Gastroesophageal sphincter (tissue), 4 donors: ENCODE measurements around the gene PLAAT2. TPM values are rescaled to one million over a fixed set of nuclear protein-coding genes. Genes with fewer than 3 reads are reported as not detected.

Experiments used
- ATAC-seq: fragments of 150-250 bp; one replicate; pipeline ENCODE4 v1.9.1; 2016; ENCODE audit warnings: mild to moderate bottlenecking, moderate library complexity
- H3K27ac ChIP-seq, 4 donors: fragments of 200-600 bp; sonication (generic) in 3 of 4; 1 replicate in 3 of 4; 2 replicates in 1 of 4; pipeline ENCODE4 v1.5.1; 2016 to 2019
- H3K27me3 ChIP-seq: fragments of 200-600 bp; sonication (generic); one replicate; pipeline ENCODE4 v1.5.1; 2019
- H3K36me3 ChIP-seq, 2 donors: fragments of 200-600 bp; sonication (generic); one replicate each; pipeline ENCODE4 v1.5.1; 2019; ENCODE audit warnings: control low read depth in 1 of 2
- H3K4me1 ChIP-seq, 3 donors: fragments of 200-600 bp; sonication (generic); 1 replicate in 2 of 3; 2 replicates in 1 of 3; pipeline ENCODE4 v1.5.1; 2016 to 2019; ENCODE audit warnings: control low read depth in 2 of 3
- H3K4me3 ChIP-seq, 2 donors: fragments of 200-600 bp; sonication (generic); one replicate each; pipeline ENCODE4 v1.5.1; 2019; ENCODE audit warnings: mild to moderate bottlenecking in 1 of 2, moderate library complexity in 1 of 2
- H3K9me3 ChIP-seq, 3 donors: fragments of 200-600 bp; sonication (generic); one replicate each; pipeline ENCODE4 v1.5.1; 2017 to 2019; ENCODE audit warnings: control low read depth in 2 of 3
- EP300 ChIP-seq: sonication (generic); formaldehyde crosslinking; IDR thresholded peaks from one replicate; pipeline ENCODE4 v1.6.1; 2017; ENCODE audit warnings: antibody characterized with exemption, mild to moderate bottlenecking
- POLR2A ChIP-seq, 2 donors: fragments of 450-650 bp; IDR thresholded peaks; one replicate each; pipeline ENCODE4 v1.6.1; 2017; ENCODE audit warnings: antibody characterized with exemption in 2 of 2, mild to moderate bottlenecking in 2 of 2, moderate library complexity in 1 of 2
- POLR2AphosphoS5 ChIP-seq: sonication (generic); formaldehyde crosslinking; IDR thresholded peaks from one replicate; pipeline ENCODE4 v1.6.1; 2017; ENCODE audit warnings: antibody characterized with exemption
- WGBS, 2 donors: methylation state at CpG; one replicate each; pipeline ENCODE4 v1.1.5; 2018; ENCODE audit warnings: low coverage in 1 of 2; 5-methylcytosine and 5-hydroxymethylcytosine counted together
- total RNA-seq, 4 donors: library from RNA; depleted of rRNA; stranded (reverse); fragments of >200 nt; gene quantifications; one replicate each; pipeline ENCODE4 v1.1.0, GENCODE V29; 2016
- TF ChIP-seq, protein P1 (sequence below), 4 experiments: fragments of 200-600 bp in 2 of 4; fragments of 450-650 bp in 2 of 4; sonication (generic) in 1 of 4; IDR thresholded peaks; one replicate each; pipeline ENCODE4 v1.5.1; 2017 to 2019; ENCODE audit warnings: antibody characterized with exemption in 4 of 4, mild to moderate bottlenecking in 2 of 4, moderate library complexity in 2 of 4

Gene PLAAT2
- total RNA-seq, 4 donors from 2014 or later, result not detected

DNA sequence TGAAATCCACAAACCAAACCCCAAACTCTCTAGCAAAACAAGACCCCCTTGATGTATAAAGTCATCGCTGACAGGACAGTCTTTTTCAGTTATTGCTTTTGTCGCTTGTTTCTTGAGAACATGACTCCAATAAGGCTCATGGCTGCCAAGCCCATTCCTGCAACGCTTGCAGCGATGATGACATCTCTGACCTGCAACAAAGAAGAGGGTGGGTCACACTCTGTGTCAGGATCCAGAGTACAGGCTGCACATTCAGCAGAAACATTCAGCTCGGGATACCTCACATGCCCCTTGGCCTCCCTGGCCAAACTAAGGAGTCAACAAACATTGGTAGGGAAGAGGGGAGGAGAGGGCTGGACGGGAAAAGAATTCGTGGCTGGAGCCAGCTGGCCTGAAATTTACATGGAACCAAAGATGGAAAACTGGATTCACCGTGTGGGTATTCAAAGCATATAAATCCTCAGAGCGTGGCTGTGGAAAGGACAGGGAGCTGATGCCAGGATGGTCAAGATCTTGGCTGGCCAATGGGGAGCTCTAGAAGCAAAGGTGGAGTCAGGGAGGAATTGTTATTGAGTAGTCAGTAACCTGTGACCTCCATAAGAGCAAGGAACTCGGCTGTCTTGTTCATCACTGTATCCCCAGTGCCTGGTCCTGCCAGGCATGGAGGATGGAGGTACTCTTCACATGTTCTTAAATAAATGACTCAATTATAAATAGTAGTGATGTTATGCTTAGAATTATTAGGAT, 11.8 kb upstream of the PLAAT2 start:
- H3K4me3 ChIP-seq, result peak overlapping the region; percentile 18 to 29
- peak; percentile 93 for ATAC-seq
- H3K9me3 ChIP-seq, result peaks cover 0 to 3% (median 0%) of the 10 kb centered on the region in 3 donors
- 10 to 40% methylated on average over 6 to 10 of the region's 10 CpGs for WGBS, 2 donors
- no peak for TF ChIP-seq EP300
- peak; percentile 87 for TF ChIP-seq POLR2AphosphoS5
- no peak for TF ChIP-seq POLR2A (IDR thresholded peaks at IDR 0.05)
- TF ChIP-seq, protein P1, sequence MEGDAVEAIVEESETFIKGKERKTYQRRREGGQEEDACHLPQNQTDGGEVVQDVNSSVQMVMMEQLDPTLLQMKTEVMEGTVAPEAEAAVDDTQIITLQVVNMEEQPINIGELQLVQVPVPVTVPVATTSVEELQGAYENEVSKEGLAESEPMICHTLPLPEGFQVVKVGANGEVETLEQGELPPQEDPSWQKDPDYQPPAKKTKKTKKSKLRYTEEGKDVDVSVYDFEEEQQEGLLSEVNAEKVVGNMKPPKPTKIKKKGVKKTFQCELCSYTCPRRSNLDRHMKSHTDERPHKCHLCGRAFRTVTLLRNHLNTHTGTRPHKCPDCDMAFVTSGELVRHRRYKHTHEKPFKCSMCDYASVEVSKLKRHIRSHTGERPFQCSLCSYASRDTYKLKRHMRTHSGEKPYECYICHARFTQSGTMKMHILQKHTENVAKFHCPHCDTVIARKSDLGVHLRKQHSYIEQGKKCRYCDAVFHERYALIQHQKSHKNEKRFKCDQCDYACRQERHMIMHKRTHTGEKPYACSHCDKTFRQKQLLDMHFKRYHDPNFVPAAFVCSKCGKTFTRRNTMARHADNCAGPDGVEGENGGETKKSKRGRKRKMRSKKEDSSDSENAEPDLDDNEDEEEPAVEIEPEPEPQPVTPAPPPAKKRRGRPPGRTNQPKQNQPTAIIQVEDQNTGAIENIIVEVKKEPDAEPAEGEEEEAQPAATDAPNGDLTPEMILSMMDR (IDR thresholded peaks at IDR 0.05), result no peak
- no peaks in the 10 kb centered on the region for H3K27me3 ChIP-seq
- peaks cover 6 to 33% (median 13%) of the 10 kb centered on the region in 3 donors for H3K4me1 ChIP-seq
- peaks cover 0 to 11% of the 10 kb centered on the region in 2 donors for H3K36me3 ChIP-seq
- peak overlapping the region; percentile 61 to 80 (median 76) for H3K27ac ChIP-seq

DNA sequence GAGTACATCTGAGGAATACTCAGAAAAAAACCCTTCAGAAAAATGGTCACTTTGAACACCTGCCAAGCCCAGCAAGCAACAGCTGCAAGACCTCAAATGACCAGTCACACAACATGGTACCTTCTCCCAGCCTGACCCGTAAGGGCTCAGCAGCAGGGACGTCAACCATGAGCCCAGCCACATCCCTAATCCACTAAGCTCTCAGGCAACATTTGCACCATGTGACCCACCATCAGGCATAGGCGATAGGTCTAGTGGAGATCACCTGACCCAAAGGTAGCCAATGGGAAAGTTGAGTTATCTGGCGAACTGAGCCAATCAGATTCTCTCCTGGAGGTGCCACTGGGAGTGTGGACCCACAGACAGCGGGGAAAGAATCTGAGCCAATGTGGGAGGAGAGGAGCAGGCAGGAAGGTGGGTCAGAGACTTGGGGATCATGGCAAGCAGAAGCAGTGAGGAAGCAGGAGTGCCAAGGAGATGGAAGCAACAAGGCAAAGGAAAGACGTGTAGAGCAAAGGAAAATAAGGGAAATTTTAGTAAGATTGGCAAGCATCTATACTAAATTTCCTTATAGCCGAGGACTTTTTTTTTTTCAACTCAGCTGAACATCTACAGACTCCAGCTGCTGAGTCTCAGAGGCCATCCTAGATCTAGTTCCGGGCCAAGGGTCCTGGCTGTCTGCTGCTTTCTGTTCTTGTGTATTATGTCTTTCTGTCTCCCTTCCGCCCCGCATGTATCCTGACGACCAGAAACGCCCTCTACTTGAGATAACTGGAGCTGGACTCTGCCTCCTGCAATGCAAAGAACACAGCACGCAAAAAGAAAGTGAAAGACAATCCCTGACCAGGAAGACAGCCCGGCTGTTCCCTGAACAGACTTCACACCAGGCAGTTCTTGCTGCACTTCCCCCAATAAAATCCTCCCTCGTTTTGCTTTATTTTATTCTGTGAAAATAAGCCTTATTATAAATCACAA, 11.0 kb upstream of the PLAAT2 start:
- Histone ChIP-seq H3K4me3 (peak overlapping the region; percentile 18 to 29), H3K4me1 (peaks cover 6 to 33% (median 13%) of the 10 kb centered on the region in 3 donors), H3K36me3 (peaks cover 0 to 6% of the 10 kb centered on the region in 2 donors), H3K27ac (peak overlapping the region; percentile 61 to 80 (median 76)), H3K27me3 (no peaks in the 10 kb centered on the region), H3K9me3 (no peaks in the 10 kb centered on the region)
- TF ChIP-seq POLR2A (IDR thresholded peaks at IDR 0.05) (no peak), POLR2AphosphoS5 (no peak), EP300 (no peak)
- TF ChIP-seq, protein P1 (IDR thresholded peaks at IDR 0.05), result peak in 1 of 4 experiments; percentile 13
- WGBS, 2 donors, result 35 to 52% methylated on average over 11 to 12 of the region's 15 CpGs
- ATAC-seq, result peak; percentile 57

DNA sequence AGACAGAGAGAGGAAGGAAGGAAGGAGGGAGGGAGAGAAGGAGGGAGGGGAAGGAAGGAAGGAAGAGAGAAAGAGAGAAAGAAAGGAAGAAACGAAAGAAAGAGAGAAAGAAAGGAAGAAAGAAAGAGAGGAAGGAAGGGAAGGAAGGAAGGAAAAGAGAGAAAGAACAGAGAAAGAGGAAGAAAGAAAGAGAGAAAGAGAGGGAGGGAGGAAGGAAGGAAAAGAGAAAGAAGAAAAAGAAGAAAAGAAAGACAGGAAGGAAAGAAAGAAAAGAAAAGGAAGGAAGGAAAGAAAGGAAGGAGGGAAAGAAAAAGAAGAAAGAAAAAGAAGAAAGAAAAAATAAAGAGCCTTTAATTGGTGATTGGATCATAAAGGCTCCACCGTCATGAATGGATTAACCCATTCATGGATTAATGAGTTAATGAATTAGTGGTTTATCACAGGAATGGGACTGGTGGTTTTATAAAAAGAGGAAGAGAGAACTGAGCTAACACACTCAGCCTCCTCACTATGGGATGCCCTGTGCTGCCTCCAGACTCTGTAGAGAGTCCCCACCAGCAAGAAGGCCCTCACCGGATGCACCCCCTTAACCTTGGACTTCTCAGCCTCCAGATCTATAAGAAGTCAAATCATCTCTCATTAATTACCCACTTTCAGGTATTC, 9.0 kb upstream of the PLAAT2 start:
- Histone ChIP-seq H3K4me3 (no peak overlapping the region), H3K9me3 (no peaks in the 10 kb centered on the region), H3K27ac (no peak overlapping the region), H3K27me3 (no peaks in the 10 kb centered on the region), H3K36me3 (peaks cover 0 to 6% of the 10 kb centered on the region in 2 donors), H3K4me1 (peaks cover 6 to 43% (median 13%) of the 10 kb centered on the region in 3 donors)
- no peak for TF ChIP-seq POLR2AphosphoS5
- TF ChIP-seq, protein P1 (IDR thresholded peaks at IDR 0.05), result no peak
- no peak for TF ChIP-seq EP300
- no peak for TF ChIP-seq POLR2A (IDR thresholded peaks at IDR 0.05)
- no peak for ATAC-seq
- 65 to 67% methylated on average over 3 of the region's 3 CpGs for WGBS, 2 donors

DNA sequence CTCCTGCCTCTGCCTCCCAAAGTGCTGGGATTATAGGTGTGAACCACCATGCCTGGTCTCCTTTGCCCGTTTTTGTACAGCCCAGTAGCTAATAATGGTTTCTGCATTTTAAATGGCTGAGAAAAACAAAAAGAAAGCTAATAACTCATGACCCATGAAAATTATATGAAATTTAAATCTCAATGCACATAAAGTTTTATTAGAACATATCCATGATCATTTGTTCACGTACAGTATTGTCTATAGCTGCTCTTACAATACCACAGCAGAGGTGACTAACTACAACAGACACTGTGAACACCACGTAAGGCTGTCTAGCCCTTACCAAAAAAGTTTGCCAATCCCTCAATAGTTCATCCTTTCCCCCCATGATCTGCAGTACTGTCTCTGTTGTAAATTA, 6.4 kb upstream of the PLAAT2 start:
- Histone ChIP-seq H3K27ac (no peak overlapping the region), H3K9me3 (no peaks in the 10 kb centered on the region), H3K4me1 (peaks cover 0 to 29% (median 4%) of the 10 kb centered on the region in 3 donors), H3K27me3 (no peaks in the 10 kb centered on the region), H3K36me3 (peaks cover 0 to 6% of the 10 kb centered on the region in 2 donors), H3K4me3 (no peak overlapping the region)
- ATAC-seq, result no peak
- 93 to 94% methylated on average over 3 of the region's 3 CpGs for WGBS, 2 donors
- TF ChIP-seq EP300 (no peak), POLR2A (IDR thresholded peaks at IDR 0.05) (no peak), POLR2AphosphoS5 (no peak)
- TF ChIP-seq, protein P1 (IDR thresholded peaks at IDR 0.05), result no peak
